PC-9 (cell line): Measurements from ENCODE around the gene KRTAP10-3. TPM values are rescaled to one million over a fixed set of nuclear protein-coding genes. Genes with fewer than 3 reads are reported as not detected.
"Not testable (repeated sequence)": the region's sequence is repeated elsewhere in the genome, so short reads cannot be mapped to it uniquely, and the experiment has no call there.

Experiments
- BruUV-seq: library from RNA; stranded (reverse); fragments of 400-500 nt; replicated peaks from 2 replicates; lab custom pipeline; 2021; lab: Mats Ljungman, UMichigan
- CTCF ChIA-PET: fragments of 300-600 bp; sonication (Branson Sonifier 250); formaldehyde crosslinking; loops from one replicate; lab custom pipeline; 2022; ENCODE audit warnings: antibody characterized with exemption; lab: Charles Lee
- POLR2A ChIA-PET: fragments of 300-600 bp; sonication (Branson Sonifier 250); formaldehyde crosslinking; loops from one replicate; lab custom pipeline; 2022; ENCODE audit warnings: antibody characterized with exemption; ENCODE audit not compliant: unreplicated experiment; lab: Charles Lee
- DNase-seq, 2 experiments: peaks; one replicate each; pipeline versions ENCODE4 v3.0.0 to v3.0.0-alpha.2; 2015 to 2022; ENCODE audit warnings: mixed read lengths in 1 of 2
- H2AFZ ChIP-seq: fragments of 200-600 bp; sonication (generic); 2 replicates; pipeline ENCODE4 v1.8.1; 2017; ENCODE audit warnings: antibody characterized with exemption
- H3F3A ChIP-seq: fragments of 200-600 bp; sonication (generic); 2 replicates; pipeline ENCODE4 v1.8.1; 2017; ENCODE audit warnings: antibody characterized with exemption, mild to moderate bottlenecking, low read depth; ENCODE audit not compliant: insufficient read depth
- H3K27ac ChIP-seq: fragments of 200-600 bp; sonication (generic); 2 replicates; pipeline ENCODE4 v1.6.1; 2016; ENCODE audit warnings: mixed run types
- H3K27me3 ChIP-seq: fragments of 200-600 bp; sonication (generic); 2 replicates; pipeline ENCODE4 v1.6.1; 2016; ENCODE audit warnings: low read depth, mixed run types; ENCODE audit not compliant: insufficient read depth
- H3K36me3 ChIP-seq: fragments of 200-600 bp; sonication (generic); 2 replicates; pipeline ENCODE4 v1.6.1; 2016; ENCODE audit warnings: low read depth, mixed run types
- H3K4me1 ChIP-seq: fragments of 200-600 bp; sonication (generic); replicated peaks from 2 replicates; pipeline ENCODE4 v1.6.1; 2016; ENCODE audit warnings: mixed run types; ENCODE audit not compliant: insufficient read depth
- H3K4me2 ChIP-seq: fragments of 200-600 bp; sonication (generic); 2 replicates; pipeline ENCODE4 v1.6.1; 2017; ENCODE audit warnings: mixed run types
- H3K4me3 ChIP-seq: fragments of 200-600 bp; sonication (generic); 2 replicates; pipeline ENCODE4 v1.6.1; 2016; ENCODE audit warnings: mixed run types
- H3K79me2 ChIP-seq: fragments of 200-600 bp; sonication (generic); 2 replicates; pipeline ENCODE4 v1.6.1; 2017; ENCODE audit warnings: low read depth, mixed run types
- H3K9me2 ChIP-seq: fragments of 200-600 bp; sonication (generic); 2 replicates; pipeline ENCODE4 v1.8.1; 2017; ENCODE audit warnings: mild to moderate bottlenecking; ENCODE audit not compliant: insufficient read depth
- H3K9me3 ChIP-seq: fragments of 200-600 bp; sonication (generic); 2 replicates; pipeline ENCODE4 v1.8.1; 2016; ENCODE audit warnings: low read depth; ENCODE audit not compliant: insufficient read depth
- H4K20me1 ChIP-seq: fragments of 200-600 bp; sonication (generic); 2 replicates; pipeline ENCODE4 v1.8.1; 2017; ENCODE audit not compliant: insufficient read depth
- EZH2 ChIP-seq: fragments of 200-600 bp; sonication (generic); IDR thresholded peaks from 2 replicates; pipeline ENCODE4 v1.8.0; 2017; ENCODE audit warnings: antibody characterized with exemption, low read depth
- intact Hi-C: fragments of 100-400 bp; cut with micrococcal nuclease; formaldehyde crosslinking; loops from one replicate; pipeline ENCODE4 v1.10.0; 2022; ENCODE audit not compliant: unreplicated experiment
- total RNA-seq: library from RNA; stranded (reverse); gene quantifications from 2 replicates; pipeline ENCODE4 v1.2.3, GENCODE V29; 2021
- TF ChIP-seq, protein P1 (sequence below): fragments of 200-600 bp; sonication (generic); conservative IDR thresholded peaks from 2 replicates; pipeline ENCODE4 v1.6.1; 2017; ENCODE audit warnings: mixed run types, antibody characterized with exemption, mild to moderate bottlenecking, moderate library complexity

Gene KRTAP10-3
- total RNA-seq, 1 experiment from 2014 or later: not detected

DNA sequence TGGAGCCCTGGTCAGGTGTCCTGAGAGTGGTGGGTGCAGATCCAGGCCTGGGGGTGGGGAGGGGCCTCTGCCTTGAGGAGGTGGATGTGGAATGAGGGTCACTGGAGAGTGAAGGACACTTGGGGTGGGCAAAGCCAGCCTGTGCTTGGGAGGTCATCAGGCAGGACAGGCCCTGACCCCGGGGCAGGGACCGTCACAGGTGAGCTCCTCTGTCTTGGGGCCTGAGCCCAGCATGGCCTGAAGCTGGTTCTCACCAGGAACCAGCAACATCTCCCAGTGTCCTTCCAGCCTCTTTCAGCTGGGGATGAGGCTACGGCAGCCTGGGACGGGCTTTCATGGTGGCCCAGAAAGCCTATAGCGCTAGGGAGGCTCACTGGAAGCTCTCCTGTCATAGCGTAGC is 6.5 kb downstream of the KRTAP10-3 start:
- CTCF ChIA-PET: no interaction called here
- intact Hi-C loops: no loop called here

GRCh38 chr21:44551340-44551961 is 7.1 kb downstream of the KRTAP10-3 start, which contains the start of gene KRTAP10-2:
Gene KRTAP10-2 (minus strand): TSS chr21:44551505. CDS start chr21:44551458, 47 bp downstream.
- intact Hi-C loops: no loop called here
- TF ChIP-seq, protein P1, sequence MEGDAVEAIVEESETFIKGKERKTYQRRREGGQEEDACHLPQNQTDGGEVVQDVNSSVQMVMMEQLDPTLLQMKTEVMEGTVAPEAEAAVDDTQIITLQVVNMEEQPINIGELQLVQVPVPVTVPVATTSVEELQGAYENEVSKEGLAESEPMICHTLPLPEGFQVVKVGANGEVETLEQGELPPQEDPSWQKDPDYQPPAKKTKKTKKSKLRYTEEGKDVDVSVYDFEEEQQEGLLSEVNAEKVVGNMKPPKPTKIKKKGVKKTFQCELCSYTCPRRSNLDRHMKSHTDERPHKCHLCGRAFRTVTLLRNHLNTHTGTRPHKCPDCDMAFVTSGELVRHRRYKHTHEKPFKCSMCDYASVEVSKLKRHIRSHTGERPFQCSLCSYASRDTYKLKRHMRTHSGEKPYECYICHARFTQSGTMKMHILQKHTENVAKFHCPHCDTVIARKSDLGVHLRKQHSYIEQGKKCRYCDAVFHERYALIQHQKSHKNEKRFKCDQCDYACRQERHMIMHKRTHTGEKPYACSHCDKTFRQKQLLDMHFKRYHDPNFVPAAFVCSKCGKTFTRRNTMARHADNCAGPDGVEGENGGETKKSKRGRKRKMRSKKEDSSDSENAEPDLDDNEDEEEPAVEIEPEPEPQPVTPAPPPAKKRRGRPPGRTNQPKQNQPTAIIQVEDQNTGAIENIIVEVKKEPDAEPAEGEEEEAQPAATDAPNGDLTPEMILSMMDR: no peak
- no peak for TF ChIP-seq EZH2
- POLR2A ChIA-PET: interaction anchor here (0.5 kb wide), 1 partner anchor 90 kb away, joined by 9 read pairs; no protein-coding TSS in a partner anchor

More for the DNA sequence above, 6.5 kb downstream of the KRTAP10-3 start:
- H3K36me3 ChIP-seq: no peaks in the 10 kb centered on the region
- H3F3A ChIP-seq: no peaks in the 10 kb centered on the region
- no peaks in the 10 kb centered on the region for H3K79me2 ChIP-seq
- no peaks in the 10 kb centered on the region for H4K20me1 ChIP-seq
- H3K4me2 ChIP-seq: no peak overlapping the region
- DNase-seq: no peak
- BruUV-seq: no TSS peak
- H3K27ac ChIP-seq: no peak overlapping the region
- no peaks in the 10 kb centered on the region for H3K4me1 ChIP-seq
- no peaks in the 10 kb centered on the region for H3K9me2 ChIP-seq
- POLR2A ChIA-PET: no interaction called here
- TF ChIP-seq, protein P1: no peak
- TF ChIP-seq EZH2: no peak
- H3K27me3 ChIP-seq: peaks cover 73% of the 10 kb centered on the region
- H3K4me3 ChIP-seq: no peak overlapping the region
- H2AFZ ChIP-seq: no peak overlapping the region
- no peaks in the 10 kb centered on the region for H3K9me3 ChIP-seq

GRCh38 chr21:44550807-44551206 is 7.8 kb downstream of the KRTAP10-3 start:
- Histone ChIP-seq H3K4me3 (no peak overlapping the region), H3K79me2 (no peaks in the 10 kb centered on the region), H3K36me3 (no peaks in the 10 kb centered on the region), H4K20me1 (no peaks in the 10 kb centered on the region), H3F3A (no peaks in the 10 kb centered on the region), H3K4me2 (no peak overlapping the region), H3K27ac (no peak overlapping the region), H2AFZ (no peak overlapping the region), H3K4me1 (no peaks in the 10 kb centered on the region), H3K9me3 (no peaks in the 10 kb centered on the region), H3K9me2 (no peaks in the 10 kb centered on the region), H3K27me3 (peaks cover 72% of the 10 kb centered on the region)
- no peak for DNase-seq
- POLR2A ChIA-PET: interaction anchor here (0.5 kb wide), 1 partner anchor 91 kb away, joined by 9 read pairs; no protein-coding TSS in a partner anchor
- BruUV-seq: no TSS peak
- intact Hi-C loops: no loop called here
- CTCF ChIA-PET: no interaction called here
- no peak for TF ChIP-seq EZH2
- TF ChIP-seq, protein P1: no peak

More at GRCh38 chr21:44551340-44551961, 7.1 kb downstream of the KRTAP10-3 start, which contains the start of gene KRTAP10-2:
- no peak for DNase-seq
- H3K4me1 ChIP-seq: no peaks in the 10 kb centered on the region
- no peaks in the 10 kb centered on the region for H3F3A ChIP-seq
- H3K4me2 ChIP-seq: no peak within 1 kb of the TSS
- H3K9me3 ChIP-seq: no peaks in the 10 kb centered on the region
- H3K79me2 ChIP-seq: no peaks in the 10 kb centered on the region
- CTCF ChIA-PET: no interaction called here
- H3K9me2 ChIP-seq: no peaks in the 10 kb centered on the region
- no peak within 1 kb of the TSS for H3K27ac ChIP-seq
- H4K20me1 ChIP-seq: no peaks in the 10 kb centered on the region
- no peak within 1 kb of the TSS for H3K4me3 ChIP-seq
- no peaks in the 10 kb centered on the region for H3K36me3 ChIP-seq
- no TSS peak for BruUV-seq
- H3K27me3 ChIP-seq: peaks cover 73% of the 10 kb centered on the region
- no peak within 1 kb of the TSS for H2AFZ ChIP-seq

GRCh38 chr21:44550285-44550684 is 8.3 kb downstream of the KRTAP10-3 start:
- H3F3A ChIP-seq, H3K36me3 ChIP-seq, H4K20me1 ChIP-seq, POLR2A ChIA-PET, H3K4me1 ChIP-seq, DNase-seq, H3K4me3 ChIP-seq, H2AFZ ChIP-seq, H3K4me2 ChIP-seq, CTCF ChIA-PET, H3K9me3 ChIP-seq, H3K27ac ChIP-seq, H3K9me2 ChIP-seq, intact Hi-C loops, H3K79me2 ChIP-seq, BruUV-seq: not testable (repeated sequence)
- peaks cover 67% of the 10 kb centered on the region for H3K27me3 ChIP-seq
